MCF 10A (cell line): ENCODE measurements around the gene C12orf75. TPM values are rescaled to one million over a fixed set of nuclear protein-coding genes. Genes with fewer than 3 reads are reported as not detected.

Source experiments
- BruUV-seq: library from RNA; stranded (reverse); fragments of 400-500 nt; replicated peaks from 2 replicates; lab custom pipeline; 2021; lab: Mats Ljungman, UMichigan
- CTCF ChIA-PET: fragments of 300-600 bp; sonication (Branson Sonifier 250); formaldehyde crosslinking; extraction: SDS; loops from one replicate; lab custom pipeline; 2021; ENCODE audit warnings: antibody characterized with exemption, inconsistent platforms; lab: Yijun Ruan, JAX
- POLR2A ChIA-PET: fragments of 300-600, 350-650 bp; sonication (Branson Sonifier 250); formaldehyde crosslinking; extraction: SDS; loops from one replicate; lab custom pipeline; 2020; ENCODE audit warnings: antibody characterized with exemption, inconsistent platforms; lab: Yijun Ruan, JAX
- DNase-seq: peaks from one replicate; pipeline ENCODE4 v3.0.0-alpha.2; 2018; ENCODE audit not compliant: unreplicated experiment
- H3K27ac Mint-ChIP-seq: one replicate; pipeline ENCODE4 v1.8.0; 2022; ENCODE audit warnings: mild to moderate bottlenecking, low read depth, mixed read lengths; ENCODE audit not compliant: unreplicated experiment
- H3K27me3 Mint-ChIP-seq: one replicate; pipeline ENCODE4 v1.8.0; 2022; ENCODE audit warnings: mixed read lengths; ENCODE audit not compliant: insufficient read depth, unreplicated experiment
- H3K36me3 Mint-ChIP-seq: one replicate; pipeline ENCODE4 v1.8.0; 2022; ENCODE audit warnings: mild to moderate bottlenecking, moderate library complexity, mixed read lengths; ENCODE audit not compliant: insufficient read depth, unreplicated experiment
- H3K4me1 Mint-ChIP-seq: one replicate; pipeline ENCODE4 v1.8.0; 2022; ENCODE audit warnings: mixed read lengths; ENCODE audit not compliant: insufficient read depth, unreplicated experiment
- H3K4me3 Mint-ChIP-seq: one replicate; pipeline ENCODE4 v1.8.0; 2022; ENCODE audit warnings: mild to moderate bottlenecking, moderate library complexity, mixed read lengths; ENCODE audit not compliant: unreplicated experiment
- H3K9me3 Mint-ChIP-seq: one replicate; pipeline ENCODE4 v1.8.0; 2022; ENCODE audit warnings: mixed read lengths; ENCODE audit not compliant: unreplicated experiment
- intact Hi-C: fragments of 100-400 bp; cut with micrococcal nuclease; formaldehyde crosslinking; loops from 2 replicates; pipeline ENCODE4 v1.14.1; 2022
- total RNA-seq: library from RNA; stranded (reverse); gene quantifications from 2 replicates; pipeline ENCODE4 v1.2.3, GENCODE V29; 2022
- TF ChIP-seq, protein P1 (sequence below): fragments of 200-600 bp; IDR thresholded peaks from one replicate; pipeline ENCODE4 v1.8.0; 2022; ENCODE audit warnings: antibody characterized with exemption, mild to moderate bottlenecking; ENCODE audit not compliant: unreplicated experiment

The C12orf75 gene
- total RNA-seq, 1 experiment from 2014 or later = 53.6 TPM

DNA sequence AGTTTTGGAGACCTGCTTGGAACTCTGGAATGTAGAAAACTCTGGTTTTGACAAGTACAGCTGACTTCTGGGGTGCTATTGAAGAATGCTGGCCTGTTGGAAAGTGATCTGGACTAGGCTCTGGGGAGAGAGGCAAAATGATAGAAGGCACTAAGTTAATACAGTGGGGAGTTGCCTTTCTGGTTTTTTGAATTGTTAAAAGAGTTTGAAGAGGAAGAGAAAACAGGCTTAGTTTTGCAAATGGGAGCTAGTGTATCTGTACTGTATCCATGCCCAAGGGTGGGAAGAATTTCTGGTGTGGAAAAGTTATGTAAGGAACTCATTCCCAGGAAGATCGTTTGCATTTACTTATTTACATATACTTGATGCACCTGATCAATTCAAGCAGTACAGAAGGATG is 43.8 kb downstream of the C12orf75 start:
- H3K9me3 Mint-ChIP-seq = no peaks in the 10 kb centered on the region
- no peak overlapping the region for H3K27ac Mint-ChIP-seq
- H3K4me3 Mint-ChIP-seq = no peak overlapping the region
- ChIA-PET POLR2A (interaction anchor here (0.9 kb wide), 1 partner anchor 8 kb away, joined by 4 read pairs; no protein-coding TSS in a partner anchor), CTCF (interaction anchor here (0.6 to 1.5 kb wide), 4 partner anchors 9 to 174 kb away, joined by 4 to 6 read pairs (median 5); no protein-coding TSS in a partner anchor)
- intact Hi-C loops = no loop called here
- no TSS peak for BruUV-seq
- peaks cover 9% of the 10 kb centered on the region for H3K36me3 Mint-ChIP-seq
- TF ChIP-seq, protein P1, sequence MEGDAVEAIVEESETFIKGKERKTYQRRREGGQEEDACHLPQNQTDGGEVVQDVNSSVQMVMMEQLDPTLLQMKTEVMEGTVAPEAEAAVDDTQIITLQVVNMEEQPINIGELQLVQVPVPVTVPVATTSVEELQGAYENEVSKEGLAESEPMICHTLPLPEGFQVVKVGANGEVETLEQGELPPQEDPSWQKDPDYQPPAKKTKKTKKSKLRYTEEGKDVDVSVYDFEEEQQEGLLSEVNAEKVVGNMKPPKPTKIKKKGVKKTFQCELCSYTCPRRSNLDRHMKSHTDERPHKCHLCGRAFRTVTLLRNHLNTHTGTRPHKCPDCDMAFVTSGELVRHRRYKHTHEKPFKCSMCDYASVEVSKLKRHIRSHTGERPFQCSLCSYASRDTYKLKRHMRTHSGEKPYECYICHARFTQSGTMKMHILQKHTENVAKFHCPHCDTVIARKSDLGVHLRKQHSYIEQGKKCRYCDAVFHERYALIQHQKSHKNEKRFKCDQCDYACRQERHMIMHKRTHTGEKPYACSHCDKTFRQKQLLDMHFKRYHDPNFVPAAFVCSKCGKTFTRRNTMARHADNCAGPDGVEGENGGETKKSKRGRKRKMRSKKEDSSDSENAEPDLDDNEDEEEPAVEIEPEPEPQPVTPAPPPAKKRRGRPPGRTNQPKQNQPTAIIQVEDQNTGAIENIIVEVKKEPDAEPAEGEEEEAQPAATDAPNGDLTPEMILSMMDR = no peak
- H3K27me3 Mint-ChIP-seq = no peaks in the 10 kb centered on the region
- no peak for DNase-seq
- no peaks in the 10 kb centered on the region for H3K4me1 Mint-ChIP-seq

DNA sequence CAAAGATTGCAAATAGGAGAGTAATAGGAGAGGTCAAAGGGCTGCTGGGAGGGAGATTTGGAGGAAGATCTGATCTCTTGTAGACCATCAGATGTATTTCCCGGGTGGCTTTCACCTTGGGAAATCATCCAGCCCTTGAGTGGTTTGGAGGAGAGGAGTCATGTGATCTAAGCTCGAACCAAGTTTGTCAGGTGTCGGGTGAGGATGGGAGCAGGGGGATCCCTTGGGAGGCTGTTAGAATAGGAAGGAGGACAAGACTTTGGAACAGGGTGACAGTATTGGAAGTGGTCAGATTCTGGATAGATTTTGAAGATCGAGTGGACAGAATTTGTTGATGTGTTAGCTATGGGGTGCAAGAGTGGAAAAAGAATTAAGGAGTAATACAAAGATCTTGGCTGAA is 46.6 kb downstream of the C12orf75 start:
- no peaks in the 10 kb centered on the region for H3K4me1 Mint-ChIP-seq
- CTCF ChIA-PET = interaction anchor here (0.5 kb wide), 1 partner anchor 81 kb away, joined by 3 read pairs; no protein-coding TSS in a partner anchor

DNA sequence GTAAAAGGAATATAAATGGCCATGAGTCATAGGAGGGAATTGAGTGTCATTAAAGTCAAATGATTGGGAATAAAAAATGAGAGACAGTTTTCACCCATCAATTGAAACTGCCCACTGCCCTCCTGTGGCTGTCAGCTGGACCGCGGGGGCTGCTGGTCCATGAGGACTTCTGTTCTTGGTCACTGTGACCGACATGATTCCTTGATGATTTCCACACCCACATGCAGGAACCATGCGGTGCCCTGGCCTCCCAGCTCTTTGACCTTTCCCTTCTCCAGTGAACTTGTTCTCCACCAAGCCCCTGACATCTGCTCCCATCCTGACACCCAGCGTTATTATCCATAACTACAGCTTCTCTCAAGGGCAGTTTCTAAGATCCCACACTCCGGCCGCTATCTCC is 48.4 kb downstream of the C12orf75 start:
- POLR2A ChIA-PET = interaction anchor here (0.9 to 1.2 kb wide), 3 partner anchors 18 to 180 kb away, joined by 3 read pairs; no protein-coding TSS in a partner anchor
- no peaks in the 10 kb centered on the region for H3K27me3 Mint-ChIP-seq
- TF ChIP-seq, protein P1 = peak; percentile 18
- H3K27ac Mint-ChIP-seq = no peak overlapping the region
- BruUV-seq = no TSS peak
- CTCF ChIA-PET = interaction anchor here (0.8 to 2.0 kb wide), 7 partner anchors 9 to 757 kb away, joined by 3 to 6 read pairs (median 4); partner anchors contain the start of gene APPL2
- H3K36me3 Mint-ChIP-seq = no peaks in the 10 kb centered on the region
- no peaks in the 10 kb centered on the region for H3K9me3 Mint-ChIP-seq
- intact Hi-C loops = no loop called here
- H3K4me3 Mint-ChIP-seq = no peak overlapping the region
- H3K4me1 Mint-ChIP-seq = no peaks in the 10 kb centered on the region
- DNase-seq = peak; percentile 16

More for the DNA sequence above, 46.6 kb downstream of the C12orf75 start:
- Mint-ChIP-seq H3K4me3 (no peak overlapping the region), H3K27me3 (no peaks in the 10 kb centered on the region), H3K36me3 (peaks cover 6% of the 10 kb centered on the region), H3K9me3 (no peaks in the 10 kb centered on the region), H3K27ac (no peak overlapping the region)
- no TSS peak for BruUV-seq
- no peak for DNase-seq
- TF ChIP-seq, protein P1 = no peak
- intact Hi-C loops = no loop called here
- POLR2A ChIA-PET = interaction anchor here (0.6 kb wide), 1 partner anchor 228 kb away, joined by 4 read pairs; no protein-coding TSS in a partner anchor

DNA sequence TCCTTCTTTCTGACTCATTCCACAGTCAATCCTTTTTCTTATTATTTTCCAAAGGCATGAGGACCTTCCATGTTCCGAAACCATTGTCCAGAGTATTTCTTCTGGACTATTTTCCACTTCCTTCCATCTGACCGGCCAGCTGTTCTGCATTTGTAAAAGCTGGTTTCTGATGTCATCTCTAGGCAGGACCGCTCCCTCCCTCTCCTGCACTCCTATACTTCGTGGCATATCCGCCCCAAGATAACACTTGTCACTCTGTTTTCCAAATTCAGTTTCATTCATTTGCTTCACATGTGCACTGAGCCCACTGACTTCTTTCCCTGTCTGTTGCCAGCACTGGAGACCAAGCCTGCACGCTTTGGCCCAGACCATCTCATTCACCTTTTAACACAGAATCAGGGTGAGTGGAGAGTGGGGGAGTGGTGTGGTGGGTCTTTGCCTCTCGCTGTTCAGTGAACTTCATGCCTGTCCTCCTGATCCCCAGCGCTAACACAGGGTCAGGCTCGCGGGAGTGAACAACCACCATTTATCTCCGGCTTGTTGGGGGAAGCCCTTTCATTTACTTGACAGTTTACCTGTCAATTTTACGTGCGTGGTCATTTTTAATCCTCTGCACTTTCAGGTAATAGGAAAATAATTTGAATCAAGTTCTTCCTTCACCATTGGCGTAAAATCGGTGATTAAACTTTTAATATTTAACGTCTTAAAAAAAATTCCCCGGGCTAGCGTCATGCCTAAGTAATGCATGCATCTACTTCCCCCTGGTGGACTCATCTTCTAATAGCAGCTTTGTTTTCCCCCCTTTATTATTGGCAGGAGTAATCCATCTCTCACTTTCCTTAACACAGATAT is 52.5 kb downstream of the C12orf75 start:
- TF ChIP-seq, protein P1 = peak; percentile 73
- H3K4me1 Mint-ChIP-seq = peaks cover 6% of the 10 kb centered on the region
- ChIA-PET CTCF (interaction anchor here (0.5 to 1.9 kb wide), 27 partner anchors 8 to 1007 kb away, joined by 3 to 13 read pairs (median 3); no protein-coding TSS in a partner anchor), POLR2A (interaction anchor here (0.7 to 2.7 kb wide), 8 partner anchors 15 to 276 kb away, joined by 3 to 16 read pairs (median 4); partner anchors contain the start of genes APPL2 and WASHC4)
- intact Hi-C loops = loop anchor here (1.0 to 10.0 kb wide), 4 partner anchors 104 to 218 kb away; no protein-coding TSS in a partner anchor
- no peak overlapping the region for H3K4me3 Mint-ChIP-seq
- no peaks in the 10 kb centered on the region for H3K9me3 Mint-ChIP-seq
- DNase-seq = peak; percentile 73
- no TSS peak for BruUV-seq
- H3K36me3 Mint-ChIP-seq = no peaks in the 10 kb centered on the region
- H3K27me3 Mint-ChIP-seq = no peaks in the 10 kb centered on the region
- H3K27ac Mint-ChIP-seq = no peak overlapping the region
